Measurements from ENCODE around the gene CIDEB. TPM values are rescaled to one million over a fixed set of nuclear protein-coding genes. Genes with fewer than 3 reads are reported as not detected.

Gene CIDEB
- total RNA-seq, 1 donor from 2014 or later: 16.4 TPM

- H3K4me3 ChIP-seq: peak overlapping the region; percentile 74
- no peak for TF ChIP-seq CTCF (IDR thresholded peaks at IDR 0.05)
- H3K4me1 ChIP-seq: peaks cover 55% of the 10 kb centered on the region
- peaks cover 34% of the 10 kb centered on the region for H3K36me3 ChIP-seq
- H3K27me3 ChIP-seq (ENCODE audit: low read depth): no peaks in the 10 kb centered on the region
- intact Hi-C loops (cut with DNase I): no loop called here
- peak overlapping the region; percentile 98 for H3K27ac ChIP-seq
- DNase-seq: no peak
- ATAC-seq: no peak
- H3K9me3 ChIP-seq: no peaks in the 10 kb centered on the region
These were observed 35.9 kb downstream of the CIDEB start for GRCh38 chr14:24271834-24272263.

GRCh38 chr14:24271134-24271833 is 36.5 kb downstream of the CIDEB start, which contains the start of gene RABGGTA:
RABGGTA (minus strand) TSS chr14:24271597; CDS start chr14:24271115, 482 bp downstream.
- peaks cover 49% of the 10 kb centered on the region for H3K4me1 ChIP-seq
- H3K27ac ChIP-seq: peak within 1 kb of the TSS; percentile 98
- H3K27me3 ChIP-seq (ENCODE audit: low read depth): no peaks in the 10 kb centered on the region
- peak; percentile 94 for DNase-seq
- no peaks in the 10 kb centered on the region for H3K9me3 ChIP-seq
- peaks cover 40% of the 10 kb centered on the region for H3K36me3 ChIP-seq
- peak within 1 kb of the TSS; percentile 74 for H3K4me3 ChIP-seq
- intact Hi-C loops (cut with DNase I): no loop called here
- peak; percentile 75 for TF ChIP-seq CTCF (IDR thresholded peaks at IDR 0.05)
- peak; percentile 91 to 95 for ATAC-seq

- intact Hi-C loops (cut with DNase I): no loop called here
- DNase-seq (no peak), ATAC-seq (no peak)
- peak overlapping the region; percentile 74 for H3K4me3 ChIP-seq
- H3K9me3 ChIP-seq: no peaks in the 10 kb centered on the region
- no peaks in the 10 kb centered on the region for H3K27me3 ChIP-seq (ENCODE audit: low read depth)
- no peak for TF ChIP-seq CTCF (IDR thresholded peaks at IDR 0.05)
- peaks cover 44% of the 10 kb centered on the region for H3K4me1 ChIP-seq
- peak overlapping the region; percentile 98 for H3K27ac ChIP-seq
- H3K36me3 ChIP-seq: peaks cover 46% of the 10 kb centered on the region
These were observed 37.1 kb downstream of the CIDEB start for GRCh38 chr14:24270537-24271133.

- no peak overlapping the region for H3K27ac ChIP-seq
- H3K9me3 ChIP-seq: no peaks in the 10 kb centered on the region
- peaks cover 38% of the 10 kb centered on the region for H3K4me1 ChIP-seq
- no peak overlapping the region for H3K4me3 ChIP-seq
- intact Hi-C loops (cut with DNase I): no loop called here
- DNase-seq: no peak
- no peak for TF ChIP-seq CTCF (IDR thresholded peaks at IDR 0.05)
- no peaks in the 10 kb centered on the region for H3K27me3 ChIP-seq (ENCODE audit: low read depth)
- no peak for ATAC-seq
- peaks cover 52% of the 10 kb centered on the region for H3K36me3 ChIP-seq
These were observed 37.8 kb downstream of the CIDEB start for GRCh38 chr14:24269910-24270536.

- H3K27me3 ChIP-seq (ENCODE audit: low read depth): no peaks in the 10 kb centered on the region
- H3K4me3 ChIP-seq: no peak overlapping the region
- no peak for DNase-seq
- peaks cover 31% of the 10 kb centered on the region for H3K4me1 ChIP-seq
- ATAC-seq: no peak
- H3K27ac ChIP-seq: no peak overlapping the region
- TF ChIP-seq CTCF (IDR thresholded peaks at IDR 0.05): no peak
- H3K36me3 ChIP-seq: peaks cover 54% of the 10 kb centered on the region
- no peaks in the 10 kb centered on the region for H3K9me3 ChIP-seq
- intact Hi-C loops (cut with DNase I): no loop called here
These were observed 38.4 kb downstream of the CIDEB start for GRCh38 chr14:24269368-24269767.
